Uterus (tissue), 2 donors: ENCODE data around the gene PDLIM4.

Experiments
- POLR2A ChIP-seq, 2 donors: fragments of 450-650 bp; IDR thresholded peaks; one replicate each; pipeline ENCODE4 v1.6.1; 2016; ENCODE audit warnings: antibody characterized with exemption in 2 of 2, mild to moderate bottlenecking in 1 of 2, moderate library complexity in 1 of 2
- TF ChIP-seq, protein P1 (sequence below), 4 experiments: fragments of 200-600 bp in 2 of 4; fragments of 450-650 bp in 2 of 4; sonication (generic) in 2 of 4; IDR thresholded peaks; one replicate each; pipeline ENCODE4 v1.5.1; 2016 to 2019; ENCODE audit warnings: antibody characterized with exemption in 4 of 4, mild to moderate bottlenecking in 2 of 4, moderate library complexity in 1 of 4

DNA sequence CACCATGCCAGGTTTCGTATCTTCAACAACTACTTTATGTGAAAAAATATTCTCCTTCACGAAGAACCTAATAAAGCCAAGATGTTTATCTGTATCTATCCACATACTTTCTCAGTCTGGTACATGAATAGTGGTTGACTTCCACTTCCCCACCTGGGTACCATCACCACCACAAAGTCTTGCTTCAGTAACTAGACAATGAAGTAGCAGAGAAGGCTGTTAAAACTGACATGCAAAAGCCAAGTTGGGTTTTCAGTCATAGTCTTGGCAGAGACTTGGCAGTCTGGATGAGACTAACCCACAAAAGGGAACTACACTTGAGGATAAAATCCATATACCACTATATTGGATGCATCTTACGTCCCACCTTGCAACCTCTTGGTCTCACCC, 34.9 kb upstream of the PDLIM4 start:
- TF ChIP-seq, protein P1, sequence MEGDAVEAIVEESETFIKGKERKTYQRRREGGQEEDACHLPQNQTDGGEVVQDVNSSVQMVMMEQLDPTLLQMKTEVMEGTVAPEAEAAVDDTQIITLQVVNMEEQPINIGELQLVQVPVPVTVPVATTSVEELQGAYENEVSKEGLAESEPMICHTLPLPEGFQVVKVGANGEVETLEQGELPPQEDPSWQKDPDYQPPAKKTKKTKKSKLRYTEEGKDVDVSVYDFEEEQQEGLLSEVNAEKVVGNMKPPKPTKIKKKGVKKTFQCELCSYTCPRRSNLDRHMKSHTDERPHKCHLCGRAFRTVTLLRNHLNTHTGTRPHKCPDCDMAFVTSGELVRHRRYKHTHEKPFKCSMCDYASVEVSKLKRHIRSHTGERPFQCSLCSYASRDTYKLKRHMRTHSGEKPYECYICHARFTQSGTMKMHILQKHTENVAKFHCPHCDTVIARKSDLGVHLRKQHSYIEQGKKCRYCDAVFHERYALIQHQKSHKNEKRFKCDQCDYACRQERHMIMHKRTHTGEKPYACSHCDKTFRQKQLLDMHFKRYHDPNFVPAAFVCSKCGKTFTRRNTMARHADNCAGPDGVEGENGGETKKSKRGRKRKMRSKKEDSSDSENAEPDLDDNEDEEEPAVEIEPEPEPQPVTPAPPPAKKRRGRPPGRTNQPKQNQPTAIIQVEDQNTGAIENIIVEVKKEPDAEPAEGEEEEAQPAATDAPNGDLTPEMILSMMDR (IDR thresholded peaks at IDR 0.05): no peak
- no peak for TF ChIP-seq POLR2A (IDR thresholded peaks at IDR 0.05)
